CD4-positive, alpha-beta memory T cell (primary cell): ENCODE results near the gene KNL1. TPM values are rescaled to one million over a fixed set of nuclear protein-coding genes. Genes with fewer than 3 reads are reported as not detected.
"Not testable (repeated sequence)": the region's sequence is repeated elsewhere in the genome, so short reads cannot be mapped to it uniquely, and the experiment has no call there.

Experiments used
- CTCF ChIA-PET: fragments of 350-600 bp; sonication (Branson Sonifier 250); formaldehyde crosslinking; loops from one replicate; lab custom pipeline; 2021; ENCODE audit warnings: inconsistent platforms; ENCODE audit not compliant: partially characterized antibody; lab: Charles Lee
- POLR2A ChIA-PET: fragments of 350-600 bp; sonication (Branson Sonifier 250); formaldehyde crosslinking; loops from one replicate; lab custom pipeline; 2021; ENCODE audit not compliant: partially characterized antibody; lab: Charles Lee
- DNase-seq, 5 donors: peaks; one replicate each; pipeline versions ENCODE4 v3.0.0 to v3.0.0-alpha.2; 2020 to 2022; ENCODE audit warnings: mixed read lengths in 1 of 5
- H3K27ac ChIP-seq: one replicate; pipeline ENCODE4 v1.7.0; 2013; ENCODE audit warnings: low read depth, low read length
- H3K27me3 ChIP-seq: 2 replicates; pipeline ENCODE4 v1.7.0; 2013; ENCODE audit warnings: mild to moderate bottlenecking, low read length, moderate library complexity; ENCODE audit not compliant: insufficient read depth
- H3K36me3 ChIP-seq: 2 replicates; pipeline ENCODE4 v1.7.0; 2013; ENCODE audit warnings: mild to moderate bottlenecking, low read length, moderate library complexity; ENCODE audit not compliant: insufficient read depth
- H3K4me1 ChIP-seq: 2 replicates; pipeline ENCODE4 v1.7.0; 2013; ENCODE audit warnings: mild to moderate bottlenecking, low read length, moderate library complexity; ENCODE audit not compliant: insufficient read depth
- H3K4me3 ChIP-seq, 2 donors: one replicate each; pipeline ENCODE4 v1.7.0; 2013; ENCODE audit warnings: low read length in 2 of 2, mild to moderate bottlenecking in 1 of 2
- H3K9me3 ChIP-seq, 2 donors: one replicate each; pipeline ENCODE4 v1.7.0; 2013; ENCODE audit warnings: low read length in 2 of 2, control low read depth in 1 of 2; ENCODE audit not compliant: control insufficient read depth in 1 of 2
- H3K27ac Mint-ChIP-seq, 7 donors: one replicate each; pipeline ENCODE4 v1.8.0; 2020 to 2021; ENCODE audit warnings: mixed read lengths in 7 of 7, mild to moderate bottlenecking in 6 of 7, inconsistent platforms in 3 of 7, moderate library complexity in 3 of 7
- H3K27me3 Mint-ChIP-seq, 2 donors: one replicate each; pipeline ENCODE4 v1.8.0; 2020 to 2021; ENCODE audit warnings: mixed read lengths in 2 of 2
- H3K36me3 Mint-ChIP-seq, 2 donors: one replicate each; pipeline ENCODE4 v1.8.0; 2020 to 2021; ENCODE audit warnings: mixed read lengths in 2 of 2, inconsistent platforms in 1 of 2, mild to moderate bottlenecking in 1 of 2
- H3K4me1 Mint-ChIP-seq, 4 donors: one replicate each; pipeline ENCODE4 v1.8.0; 2020 to 2021; ENCODE audit warnings: mixed read lengths in 4 of 4, mild to moderate bottlenecking in 1 of 4
- H3K4me3 Mint-ChIP-seq, 8 donors: one replicate each; pipeline ENCODE4 v1.8.0; 2020 to 2021; ENCODE audit warnings: mixed read lengths in 8 of 8, mild to moderate bottlenecking in 7 of 8, moderate library complexity in 6 of 8, inconsistent platforms in 3 of 8
- H3K9me3 Mint-ChIP-seq, 8 donors: one replicate each; pipeline ENCODE4 v1.8.0; 2020 to 2021; ENCODE audit warnings: mixed read lengths in 8 of 8, mild to moderate bottlenecking in 5 of 8, inconsistent platforms in 3 of 8, moderate library complexity in 1 of 8
- intact Hi-C: fragments of 100-400 bp; cut with micrococcal nuclease; formaldehyde crosslinking; loops from one replicate; pipeline ENCODE4 v1.15.1; 2023
- polyA plus RNA-seq, 2 donors: library from polyadenylated mRNA; unstranded; fragments of 300-500 nt; fragmentation: Illumina TruSeq; gene quantifications; one replicate each; pipeline ENCODE4 v1.2.3, GENCODE V29; 2021
- total RNA-seq, 2 experiments: library from RNA; stranded (reverse); gene quantifications; one replicate each; pipeline ENCODE4 v1.2.3, GENCODE V29; 2021

The KNL1 gene
- total and polyA plus RNA-seq, 4 experiments from 2014 or later: 0.10 to 1.2 (median 0.99) TPM; not detected in 1

DNA sequence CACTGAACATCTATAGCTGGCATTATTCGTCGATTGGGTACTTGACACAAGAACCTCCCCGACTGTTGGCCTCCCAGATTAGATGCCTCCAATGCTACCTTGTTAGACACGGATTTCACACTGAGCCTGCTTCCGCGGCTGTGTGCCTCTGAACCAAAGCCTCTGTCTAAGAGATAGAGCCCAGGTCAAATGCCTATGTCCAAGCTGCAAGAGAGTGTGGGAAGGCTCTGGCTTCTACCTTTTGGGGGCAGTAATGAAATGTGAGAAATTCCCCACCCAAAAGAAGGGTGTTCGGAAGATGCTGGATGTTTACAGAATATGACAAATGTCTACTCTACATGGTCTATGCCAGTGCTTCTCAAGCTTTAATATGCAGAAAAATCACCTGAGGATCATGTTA, 26.9 kb upstream of the KNL1 start:
- Mint-ChIP-seq H3K27ac (peak overlapping the region in 4 of 7 donors; percentile 18 to 80 (median 52)), H3K4me3 (peak overlapping the region in 4 of 8 donors; percentile 1 to 54 (median 2)), H3K36me3 (peaks cover under 1 to 24% of the 10 kb centered on the region in 2 donors), H3K4me1 (peaks cover 30 to 65% (median 50%) of the 10 kb centered on the region in 4 donors), H3K27me3 (no peaks in the 10 kb centered on the region), H3K9me3 (no peaks in the 10 kb centered on the region)
- CTCF ChIA-PET: interaction anchor here (1.3 kb wide), 1 partner anchor 22 kb away, joined by 5 read pairs; no protein-coding TSS in a partner anchor
- H3K4me1 ChIP-seq: peaks cover 45% of the 10 kb centered on the region
- no peaks in the 10 kb centered on the region for H3K36me3 ChIP-seq
- intact Hi-C loops: loop anchor here (5.0 to 10.0 kb wide), 3 partner anchors 200 to 1095 kb away; partner anchors contain the start of genes MGA and VPS18
- no peaks in the 10 kb centered on the region for H3K27me3 ChIP-seq
- no peak for DNase-seq
- H3K9me3 ChIP-seq: no peaks in the 10 kb centered on the region
- POLR2A ChIA-PET: interaction anchor here (0.7 kb wide), 1 partner anchor 26 kb away, joined by 3 read pairs; no protein-coding TSS in a partner anchor
- H3K27ac ChIP-seq: no peak overlapping the region
- H3K4me3 ChIP-seq: no peak overlapping the region

- Mint-ChIP-seq H3K4me3 (peak within 1 kb of the TSS; percentile 88 to 99 (median 98)), H3K27ac (peak within 1 kb of the TSS; percentile 90 to 100 (median 99)), H3K36me3 (peaks cover 7 to 37% of the 10 kb centered on the region in 2 donors), H3K4me1 (peaks cover 25 to 58% (median 38%) of the 10 kb centered on the region in 4 donors), H3K9me3 (no peaks in the 10 kb centered on the region), H3K27me3 (no peaks in the 10 kb centered on the region)
- Histone ChIP-seq H3K4me3 (peak within 1 kb of the TSS; percentile 77 to 99), H3K36me3 (peaks cover 13% of the 10 kb centered on the region), H3K27ac (peak within 1 kb of the TSS; percentile 90), H3K9me3 (no peaks in the 10 kb centered on the region), H3K27me3 (no peaks in the 10 kb centered on the region), H3K4me1 (peaks cover 28% of the 10 kb centered on the region)
- intact Hi-C loops: loop anchor here (1.0 to 10.0 kb wide), 6 partner anchors 20 to 1093 kb away; partner anchors contain the start of genes BAHD1, KNL1, MGA and VPS18
- ChIA-PET CTCF (interaction anchor here (1.0 to 1.7 kb wide), 7 partner anchors 9 to 325 kb away, joined by 3 to 15 read pairs (median 4); partner anchors contain the start of gene VPS18), POLR2A (interaction anchor here (0.6 to 2.0 kb wide), 19 partner anchors 8 to 1402 kb away, joined by 3 to 21 read pairs (median 3); partner anchors contain the start of genes CHP1, DNAJC17, EXD1 and KNL1)
- DNase-seq: peak; percentile 90 to 95 (median 91)
These were observed 24.7 kb upstream of the KNL1 start, which contains the start of gene RPUSD2 for GRCh38 chr15:40569129-40569953. Gene RPUSD2 (plus strand): TSS chr15:40569299. CDS start chr15:40569338, 39 bp downstream.

GRCh38 chr15:40575113-40575512, 18.9 kb upstream of the KNL1 start:
- Mint-ChIP-seq H3K4me3 (no peak overlapping the region), H3K36me3 (peaks cover 14 to 36% of the 10 kb centered on the region in 2 donors), H3K9me3 (no peaks in the 10 kb centered on the region), H3K27me3 (no peaks in the 10 kb centered on the region), H3K27ac (no peak overlapping the region), H3K4me1 (peaks cover 9 to 31% (median 14%) of the 10 kb centered on the region in 4 donors)
- H3K27me3 ChIP-seq: no peaks in the 10 kb centered on the region
- H3K4me3 ChIP-seq: no peak overlapping the region
- H3K27ac ChIP-seq: no peak overlapping the region
- H3K9me3 ChIP-seq: no peaks in the 10 kb centered on the region
- no peak for DNase-seq
- peaks cover 7% of the 10 kb centered on the region for H3K4me1 ChIP-seq
- intact Hi-C loops: no loop called here
- ChIA-PET CTCF (interaction anchor here (2.2 kb wide), 1 partner anchor 15 kb away, joined by 9 read pairs; no protein-coding TSS in a partner anchor), POLR2A (no interaction called here)
- peaks cover 15% of the 10 kb centered on the region for H3K36me3 ChIP-seq

DNA sequence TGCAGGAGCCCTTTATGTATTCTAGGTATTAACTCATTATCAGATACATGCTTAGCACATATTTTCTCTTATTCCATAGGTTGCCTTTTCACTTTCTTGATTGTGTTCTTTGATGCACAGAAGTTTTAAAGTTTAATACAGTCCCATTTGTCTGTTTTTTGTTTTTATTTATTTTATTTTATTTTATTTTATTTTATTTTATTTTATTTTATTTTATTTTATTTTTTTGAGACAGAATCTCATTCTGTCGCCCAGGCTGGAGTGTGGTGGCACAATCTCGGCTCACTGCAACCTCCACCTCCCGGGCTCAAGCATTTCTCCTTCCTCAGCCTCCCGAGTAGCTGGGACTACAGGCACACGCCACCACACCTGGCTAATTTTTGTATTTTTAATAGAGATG, 17.1 kb upstream of the KNL1 start:
- H3K27ac ChIP-seq, H3K9me3 Mint-ChIP-seq, H3K4me1 ChIP-seq, DNase-seq, H3K4me3 ChIP-seq, H3K27me3 Mint-ChIP-seq, intact Hi-C loops, H3K4me3 Mint-ChIP-seq, H3K9me3 ChIP-seq, POLR2A ChIA-PET, H3K27ac Mint-ChIP-seq, H3K27me3 ChIP-seq: not testable (repeated sequence)
- H3K4me1 Mint-ChIP-seq: peaks cover 0 to 13% (median 2%) of the 10 kb centered on the region in 4 donors
- CTCF ChIA-PET: interaction anchor here (2.2 kb wide), 1 partner anchor 13 kb away, joined by 9 read pairs; no protein-coding TSS in a partner anchor
- peaks cover 14 to 33% of the 10 kb centered on the region in 2 donors for H3K36me3 Mint-ChIP-seq
- peaks cover 15% of the 10 kb centered on the region for H3K36me3 ChIP-seq

DNA sequence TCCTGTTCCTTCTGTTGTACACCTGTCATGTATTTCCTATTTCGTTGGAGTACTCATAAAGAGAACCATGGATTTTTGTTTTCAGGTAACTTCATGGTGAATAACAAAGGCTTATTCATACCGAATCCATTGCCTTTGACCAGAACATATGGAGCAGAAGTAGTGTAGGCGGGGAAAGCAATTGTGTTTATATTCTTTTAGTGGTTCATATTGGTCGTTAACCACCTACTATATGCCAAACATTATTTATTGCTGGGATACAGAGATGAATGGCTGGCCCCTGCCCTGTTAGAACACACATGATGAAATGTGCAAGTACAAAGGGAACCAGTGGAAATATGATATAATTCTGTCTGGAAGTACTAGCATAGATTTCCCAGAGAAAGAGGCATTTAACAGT, 15.2 kb upstream of the KNL1 start:
- no peak overlapping the region for H3K4me3 Mint-ChIP-seq
- H3K9me3 ChIP-seq: no peaks in the 10 kb centered on the region
- no peaks in the 10 kb centered on the region for H3K4me1 ChIP-seq
- H3K36me3 ChIP-seq: peaks cover 6% of the 10 kb centered on the region
- intact Hi-C loops: no loop called here
- H3K27me3 Mint-ChIP-seq: no peaks in the 10 kb centered on the region
- no peaks in the 10 kb centered on the region for H3K9me3 Mint-ChIP-seq
- no peak overlapping the region for H3K27ac ChIP-seq
- H3K4me3 ChIP-seq: no peak overlapping the region
- no peak for DNase-seq
- H3K36me3 Mint-ChIP-seq: peaks cover 7 to 20% of the 10 kb centered on the region in 2 donors
- peak overlapping the region in 1 of 7 donors; percentile 36 for H3K27ac Mint-ChIP-seq
- ChIA-PET POLR2A (no interaction called here), CTCF (interaction anchor here (1.0 kb wide), 1 partner anchor 10 kb away, joined by 3 read pairs; the partner anchor contains the start of gene RPUSD2)
- no peaks in the 10 kb centered on the region for H3K27me3 ChIP-seq
- peaks cover 0 to 11% (median under 1%) of the 10 kb centered on the region in 4 donors for H3K4me1 Mint-ChIP-seq

DNA sequence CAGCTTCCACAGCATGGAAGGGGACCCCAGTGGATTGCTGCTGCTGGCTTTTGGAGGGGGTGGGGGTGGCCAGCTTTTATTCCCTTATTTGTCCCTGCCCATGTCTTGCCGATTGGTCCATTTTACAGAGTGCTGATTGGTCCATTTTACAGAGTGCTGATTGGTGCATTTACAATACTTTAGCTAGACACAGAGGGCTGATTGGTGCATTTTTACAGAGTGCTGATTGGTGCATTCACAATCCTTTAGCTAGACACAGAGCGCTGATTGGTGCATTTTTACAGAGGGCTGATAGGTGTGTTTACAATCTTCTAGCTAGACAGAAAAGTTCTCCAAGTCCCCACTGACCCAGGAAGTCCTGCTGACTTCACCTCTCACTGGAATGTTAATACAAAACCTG, 12.3 kb upstream of the KNL1 start:
- H3K9me3 ChIP-seq, DNase-seq, intact Hi-C loops, H3K4me1 Mint-ChIP-seq, H3K27me3 ChIP-seq, H3K9me3 Mint-ChIP-seq, H3K27ac ChIP-seq, POLR2A ChIA-PET, H3K27ac Mint-ChIP-seq, H3K27me3 Mint-ChIP-seq, H3K4me3 ChIP-seq, H3K36me3 ChIP-seq, H3K4me1 ChIP-seq, H3K4me3 Mint-ChIP-seq, H3K36me3 Mint-ChIP-seq: not testable (repeated sequence)
- CTCF ChIA-PET: interaction anchor here (0.8 to 1.8 kb wide), 2 partner anchors 8 to 12 kb away, joined by 3 to 8 read pairs; partner anchors contain the start of gene RPUSD2
